AG09309 (cell line): ENCODE results near the gene GATA5.

Experiments used
- DNase-seq: peaks from one replicate; pipeline ENCODE4 v3.0.0-alpha.2; 2010; ENCODE audit warnings: low read depth
- H3K4me3 ChIP-seq: 2 replicates; pipeline ENCODE4 v1.5.1; 2011; ENCODE audit warnings: mild to moderate bottlenecking, low read depth, low read length, moderate library complexity; ENCODE audit not compliant: control insufficient read depth
- TF ChIP-seq, protein P1 (sequence below): IDR thresholded peaks from 2 replicates; pipeline ENCODE4 v1.5.1; 2011; ENCODE audit warnings: mild to moderate bottlenecking, low read depth, low read length, inconsistent platforms; ENCODE audit not compliant: insufficient read depth, control insufficient read depth; ENCODE audit errors: missing control alignments

GATA5 gene

DNA sequence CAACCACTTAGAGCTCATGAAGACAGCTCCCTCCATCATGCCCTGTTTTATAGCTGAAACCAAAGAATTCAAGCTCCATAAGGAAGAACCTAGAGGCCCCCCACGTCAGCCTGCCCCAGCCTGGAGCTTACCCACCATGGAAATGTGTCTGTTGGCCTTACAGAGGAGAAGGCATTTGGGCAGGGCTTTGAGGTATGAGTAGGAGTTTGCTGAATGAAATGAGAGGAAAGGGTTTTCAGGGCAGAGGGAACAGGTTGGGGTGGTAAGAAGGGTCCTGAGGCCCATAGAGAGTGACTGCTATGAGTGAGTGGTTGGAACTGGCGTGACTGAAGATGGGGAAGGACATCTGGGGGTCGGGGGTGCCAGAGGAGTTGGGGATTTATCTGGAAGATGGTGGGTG, 12.7 kb upstream of the GATA5 start:
- no peak overlapping the region for H3K4me3 ChIP-seq
- no peak for DNase-seq
- TF ChIP-seq, protein P1, sequence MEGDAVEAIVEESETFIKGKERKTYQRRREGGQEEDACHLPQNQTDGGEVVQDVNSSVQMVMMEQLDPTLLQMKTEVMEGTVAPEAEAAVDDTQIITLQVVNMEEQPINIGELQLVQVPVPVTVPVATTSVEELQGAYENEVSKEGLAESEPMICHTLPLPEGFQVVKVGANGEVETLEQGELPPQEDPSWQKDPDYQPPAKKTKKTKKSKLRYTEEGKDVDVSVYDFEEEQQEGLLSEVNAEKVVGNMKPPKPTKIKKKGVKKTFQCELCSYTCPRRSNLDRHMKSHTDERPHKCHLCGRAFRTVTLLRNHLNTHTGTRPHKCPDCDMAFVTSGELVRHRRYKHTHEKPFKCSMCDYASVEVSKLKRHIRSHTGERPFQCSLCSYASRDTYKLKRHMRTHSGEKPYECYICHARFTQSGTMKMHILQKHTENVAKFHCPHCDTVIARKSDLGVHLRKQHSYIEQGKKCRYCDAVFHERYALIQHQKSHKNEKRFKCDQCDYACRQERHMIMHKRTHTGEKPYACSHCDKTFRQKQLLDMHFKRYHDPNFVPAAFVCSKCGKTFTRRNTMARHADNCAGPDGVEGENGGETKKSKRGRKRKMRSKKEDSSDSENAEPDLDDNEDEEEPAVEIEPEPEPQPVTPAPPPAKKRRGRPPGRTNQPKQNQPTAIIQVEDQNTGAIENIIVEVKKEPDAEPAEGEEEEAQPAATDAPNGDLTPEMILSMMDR = no peak

- no peak overlapping the region for H3K4me3 ChIP-seq
- TF ChIP-seq, protein P1 = no peak
- DNase-seq = no peak
Measured at GRCh38 chr20:62487561-62488354, 12.0 kb upstream of the GATA5 start.

DNA sequence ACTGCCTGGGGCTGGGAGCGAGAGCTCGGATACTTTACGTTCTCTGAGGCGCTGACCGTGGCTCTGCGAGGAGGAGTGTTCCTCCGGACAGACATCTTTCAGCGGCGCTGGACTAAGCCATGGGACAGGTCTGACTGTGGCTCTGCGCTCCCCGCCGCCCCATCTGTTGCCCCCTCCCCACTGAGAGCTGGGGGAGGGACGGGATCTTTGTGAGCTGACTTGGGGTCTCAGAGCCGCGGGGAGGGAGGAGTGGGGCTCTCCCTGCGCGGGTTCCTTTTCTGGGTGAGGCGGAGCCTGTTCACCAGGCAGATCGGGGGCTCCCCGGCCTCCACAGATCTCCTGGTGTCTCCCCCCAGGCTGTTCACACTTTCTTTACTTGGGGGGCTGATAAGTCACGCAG, 11.3 kb upstream of the GATA5 start:
- TF ChIP-seq, protein P1 = no peak
- no peak overlapping the region for H3K4me3 ChIP-seq
- DNase-seq = no peak

GRCh38 chr20:62486484-62486883, 10.7 kb upstream of the GATA5 start:
- H3K4me3 ChIP-seq = no peak overlapping the region
- TF ChIP-seq, protein P1 = no peak
- DNase-seq = no peak

- H3K4me3 ChIP-seq = no peak overlapping the region
Measured at GRCh38 chr20:62485701-62486089, 9.9 kb upstream of the GATA5 start.

GRCh38 chr20:62485062-62485700, 9.4 kb upstream of the GATA5 start:
- no peak overlapping the region for H3K4me3 ChIP-seq
- TF ChIP-seq, protein P1 = no peak
- no peak for DNase-seq

More at GRCh38 chr20:62485701-62486089, 9.9 kb upstream of the GATA5 start:
- TF ChIP-seq, protein P1 = no peak
- DNase-seq = no peak

GRCh38 chr20:62484478-62484877, 8.7 kb upstream of the GATA5 start:
- TF ChIP-seq, protein P1 = no peak
- no peak overlapping the region for H3K4me3 ChIP-seq
- no peak for DNase-seq
